ENCODE measurements around the gene DUSP10. TPM values are rescaled to one million over a fixed set of nuclear protein-coding genes. Genes with fewer than 3 reads are reported as not detected.

DUSP10 gene
- total RNA-seq, 1 experiment from 2014 or later = 50.7 TPM

- no peak for DNase-seq (ENCODE audit: low read depth)
Observed at GRCh38 chr1:221732052-221732451, 9.8 kb downstream of the DUSP10 start.

DNA sequence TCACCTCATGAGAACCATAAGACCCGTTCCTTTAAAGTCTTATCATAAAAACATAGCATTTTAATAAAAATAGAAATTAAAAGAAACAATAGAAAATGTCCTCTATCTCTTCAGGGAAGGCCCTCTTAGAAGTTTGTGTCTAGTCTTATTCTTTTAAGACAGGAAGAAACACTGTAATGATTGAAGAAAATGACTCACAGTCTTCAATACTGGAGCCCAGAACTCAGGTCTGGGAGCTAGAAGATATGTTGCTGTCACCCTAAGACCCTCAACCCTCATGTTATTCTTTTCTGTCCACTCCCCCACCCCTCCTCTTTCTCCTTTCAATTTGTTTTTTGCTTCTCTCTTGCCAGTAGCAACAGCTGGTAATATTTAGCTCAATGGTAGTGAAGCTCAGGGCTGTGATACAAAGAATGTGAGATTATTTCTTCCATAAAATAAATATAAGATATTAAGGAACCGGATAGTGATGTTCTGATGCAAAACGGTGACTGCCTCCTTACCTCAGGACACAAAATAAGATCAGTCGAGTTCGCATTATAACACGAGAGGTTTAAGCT is 12.0 kb downstream of the DUSP10 start:
- DNase-seq (ENCODE audit: low read depth) = no peak

DNA sequence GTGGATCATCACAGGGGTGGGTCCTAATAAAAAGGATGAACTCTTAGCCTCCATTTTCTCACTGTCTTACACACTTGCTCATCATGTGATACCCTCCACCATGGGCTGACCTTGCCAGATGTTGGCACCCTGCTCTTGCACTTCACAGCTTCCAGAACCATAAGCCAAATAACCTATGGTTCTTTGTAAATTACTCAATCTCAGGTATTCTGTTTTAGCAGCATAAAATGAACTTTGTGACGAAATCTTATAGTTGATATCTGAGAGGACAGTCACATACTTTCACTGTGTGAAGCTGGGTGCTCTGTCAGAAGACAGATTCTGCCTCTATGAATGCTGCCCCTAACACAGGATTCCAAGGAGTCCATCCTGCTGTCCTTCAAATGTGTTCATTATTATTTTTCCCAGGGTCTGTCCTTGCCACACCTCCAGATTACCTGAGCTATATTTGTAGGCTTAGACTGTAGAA is 13.8 kb downstream of the DUSP10 start:
- no peak for DNase-seq (ENCODE audit: low read depth)

GRCh38 chr1:221727146-221728036 is 14.5 kb downstream of the DUSP10 start:
- DNase-seq (ENCODE audit: low read depth) = no peak

- peak; percentile 67 for DNase-seq (ENCODE audit: low read depth)
Observed at GRCh38 chr1:221725735-221726672, 15.9 kb downstream of the DUSP10 start.

- DNase-seq (ENCODE audit: low read depth) = peak; percentile 90
Observed at GRCh38 chr1:221724931-221725605, 16.8 kb downstream of the DUSP10 start.

- DNase-seq (ENCODE audit: low read depth) = no peak
Observed at GRCh38 chr1:221723848-221724236, 18.0 kb downstream of the DUSP10 start.

DNA sequence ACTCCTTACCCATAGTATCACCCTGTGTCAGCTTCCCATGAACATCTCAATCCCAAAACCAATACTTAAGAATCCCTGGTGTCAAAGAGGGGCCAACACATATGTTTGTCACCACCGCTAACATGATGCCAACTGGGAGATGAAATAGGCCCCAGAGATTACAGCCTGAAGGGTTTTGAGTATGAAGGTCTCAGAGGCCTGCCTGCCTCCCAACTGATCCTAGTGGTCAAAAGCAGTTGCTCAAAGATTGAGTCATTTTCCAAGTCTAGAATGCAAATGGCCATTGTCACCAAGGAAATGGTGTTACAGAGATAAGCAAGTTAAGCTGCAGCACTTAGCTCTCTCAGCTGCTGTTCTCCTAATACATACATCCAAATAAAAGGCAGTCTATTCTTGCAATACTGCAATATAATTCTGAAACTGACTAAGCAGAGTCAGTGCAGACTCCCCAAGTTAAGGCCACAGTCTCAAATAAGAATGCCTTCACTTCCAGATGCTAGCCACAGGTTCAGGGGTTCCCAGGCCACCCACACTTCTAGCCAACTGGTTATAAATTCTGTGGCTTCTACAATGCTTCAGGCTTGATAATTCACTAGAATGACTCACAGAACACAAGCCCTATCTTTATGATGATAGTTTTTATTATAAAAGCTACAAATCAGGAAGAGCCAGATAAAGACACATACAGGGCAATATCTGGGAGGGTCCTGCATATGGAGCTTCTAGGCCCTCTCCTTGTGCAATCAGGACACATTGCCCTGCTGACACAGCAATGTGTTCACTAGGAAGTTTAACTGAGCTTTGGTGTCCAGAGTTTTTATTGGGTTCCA is 18.7 kb downstream of the DUSP10 start:
- DNase-seq (ENCODE audit: low read depth) = peak; percentile 69

GRCh38 chr1:221722254-221723017 is 19.5 kb downstream of the DUSP10 start:
- DNase-seq (ENCODE audit: low read depth) = no peak

DNA sequence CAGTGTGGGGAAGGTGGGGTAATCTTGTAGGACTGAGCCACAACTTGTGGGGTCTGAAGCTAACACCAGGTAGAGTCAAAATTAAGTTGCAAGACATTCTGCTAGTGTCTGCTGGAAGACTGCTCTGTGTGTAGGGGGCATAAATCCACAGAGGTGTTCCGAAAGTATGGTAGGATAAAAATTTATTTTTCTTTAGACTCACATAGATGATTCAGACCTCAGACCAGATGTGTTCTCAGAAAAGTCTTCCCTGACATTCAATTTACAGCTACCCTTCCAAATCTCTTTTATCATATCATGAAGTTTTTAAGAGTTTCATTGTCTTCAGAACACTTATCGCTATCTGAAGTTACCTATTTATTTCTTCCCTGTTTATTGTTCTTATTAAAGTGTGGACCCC is 21.3 kb downstream of the DUSP10 start:
- DNase-seq (ENCODE audit: low read depth) = no peak

DNA sequence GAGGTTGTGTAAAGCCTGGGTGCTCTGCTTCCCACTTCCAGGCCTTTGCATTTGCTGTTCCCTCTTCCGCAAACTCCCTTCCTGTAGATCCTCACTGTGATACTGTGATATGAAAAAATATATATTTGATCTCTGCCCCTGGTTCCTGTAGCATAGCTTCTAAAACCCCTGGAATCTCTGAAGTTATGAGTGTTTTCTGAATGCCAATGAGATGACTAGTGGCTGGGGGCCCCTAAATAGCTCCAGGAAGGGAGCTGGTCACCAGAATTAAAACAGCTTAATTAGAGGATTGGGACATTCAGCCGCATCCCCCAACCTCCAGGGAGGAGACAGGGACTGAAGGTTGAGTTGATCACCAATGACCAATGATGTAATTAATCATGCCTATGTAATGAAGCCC is 21.9 kb downstream of the DUSP10 start:
- DNase-seq (ENCODE audit: low read depth) = no peak

GRCh38 chr1:221719278-221719597 is 22.7 kb downstream of the DUSP10 start:
- no peak for DNase-seq (ENCODE audit: low read depth)

GRCh38 chr1:221718381-221719277 is 23.3 kb downstream of the DUSP10 start:
- DNase-seq (ENCODE audit: low read depth) = peak; percentile 79

DNA sequence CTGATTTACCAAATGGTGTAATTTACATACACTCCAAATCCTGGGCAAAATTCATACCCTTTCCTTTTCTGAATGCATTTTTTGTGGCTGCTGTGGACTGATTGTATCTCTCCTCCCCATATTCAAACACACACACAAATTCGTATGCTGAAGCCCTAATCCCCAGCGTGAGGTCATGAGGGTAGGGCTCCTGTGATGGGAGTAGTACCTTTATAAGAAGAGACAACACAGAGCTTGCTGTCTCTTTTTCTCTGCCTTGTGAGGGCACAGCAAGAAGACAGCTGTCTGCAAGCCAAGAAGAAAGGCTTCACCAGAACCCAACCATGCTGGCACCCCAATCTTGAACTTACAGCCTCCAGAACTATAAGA is 24.4 kb downstream of the DUSP10 start:
- DNase-seq (ENCODE audit: low read depth) = no peak

GRCh38 chr1:221716713-221717484 is 25.0 kb downstream of the DUSP10 start:
- DNase-seq (ENCODE audit: low read depth) = no peak

GRCh38 chr1:221715321-221716169 is 26.3 kb downstream of the DUSP10 start:
- peak; percentile 75 for DNase-seq (ENCODE audit: low read depth)

Data from LHCN-M2 (cell line).